SJSA1 (cell line): Measurements from ENCODE around the gene OR5K3. TPM values are rescaled to one million over a fixed set of nuclear protein-coding genes. Genes with fewer than 3 reads are reported as not detected.

Experiments
- DNase-seq, 2 experiments: peaks; one replicate each; pipeline ENCODE4 v3.0.0-alpha.2; 2015 to 2020; ENCODE audit warnings: low spot score in 2 of 2, low read depth in 1 of 2
- H3K27ac ChIP-seq: fragments of 250-450 bp; sonication (Bioruptor Pico); 2 replicates; pipeline ENCODE4 v1.5.1; 2020; ENCODE audit warnings: mild to moderate bottlenecking, moderate library complexity
- H3K27me3 ChIP-seq: fragments of 250-450 bp; sonication (Bioruptor Pico); replicated peaks from 2 replicates; pipeline ENCODE4 v1.5.1; 2020; ENCODE audit warnings: mild to moderate bottlenecking, moderate library complexity
- H3K36me3 ChIP-seq: fragments of 250-450 bp; sonication (Bioruptor Pico); 2 replicates; pipeline ENCODE4 v1.5.1; 2020; ENCODE audit warnings: mild to moderate bottlenecking
- H3K4me1 ChIP-seq: fragments of 250-450 bp; sonication (Bioruptor Pico); replicated peaks from 2 replicates; pipeline ENCODE4 v1.6.1; 2021; ENCODE audit warnings: mild to moderate bottlenecking
- H3K4me3 ChIP-seq: fragments of 250-450 bp; sonication (Bioruptor Pico); 2 replicates; pipeline ENCODE4 v1.5.1; 2020; ENCODE audit warnings: mild to moderate bottlenecking
- H3K9me3 ChIP-seq: fragments of 250-450 bp; sonication (Bioruptor Pico); replicated peaks from 2 replicates; pipeline ENCODE4 v1.5.1; 2020; ENCODE audit warnings: mild to moderate bottlenecking
- total RNA-seq: library from RNA; depleted of rRNA; stranded (reverse); fragments of >200 nt; shearing (Covaris generic); gene quantifications from 2 replicates; pipeline ENCODE4 v1.2.3, GENCODE V29; 2014; rRNA removed

OR5K3 gene
- not detected in 2 replicates for total RNA-seq

DNA sequence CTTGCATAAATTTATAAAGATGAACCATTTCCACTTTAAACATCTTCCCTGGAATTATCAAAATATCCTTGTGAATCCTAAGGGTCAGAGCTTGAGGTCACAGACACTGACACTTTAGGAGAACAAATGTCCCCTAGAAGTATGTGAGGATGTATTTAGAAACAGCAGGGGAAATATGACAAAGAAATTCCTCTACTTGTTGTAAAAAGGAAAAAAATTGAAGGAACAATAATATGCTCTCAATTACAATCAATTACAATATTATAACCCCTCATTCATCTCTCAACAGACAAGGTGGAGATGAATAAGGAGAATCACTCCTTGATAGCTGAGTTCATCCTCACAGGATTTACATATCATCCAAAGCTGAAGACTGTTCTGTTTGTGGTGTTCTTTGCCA is at the start of gene OR5K3:
TSS of gene OR5K3 (plus strand) at position 301 of the 400 bp plus-strand sequence. CDS start at position 301, 0 bp downstream.
- H3K4me3 ChIP-seq, result no peak within 1 kb of the TSS
- H3K4me1 ChIP-seq, result no peaks in the 10 kb centered on the region

DNA sequence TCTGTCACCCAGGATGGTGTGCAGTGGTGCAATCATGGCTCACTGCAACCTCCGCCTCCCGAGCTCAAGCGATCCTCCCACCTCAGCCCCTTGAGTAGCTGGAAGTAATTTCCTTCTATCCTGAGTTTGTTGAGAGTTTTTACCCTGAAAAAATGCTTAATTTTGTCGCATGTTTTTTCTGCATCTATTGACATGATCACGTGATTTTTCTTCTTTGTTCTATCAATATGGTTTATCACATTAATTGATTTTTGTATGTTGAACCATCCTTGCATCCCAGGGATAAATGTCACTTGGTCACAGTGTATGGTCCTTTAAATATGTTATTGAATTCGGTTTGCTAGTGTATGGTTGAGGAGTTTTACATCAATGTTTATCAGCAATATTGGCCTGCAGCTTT is 48.7 kb upstream of the OR5K3 start:
- Histone ChIP-seq H3K27me3 (peaks cover 12% of the 10 kb centered on the region; the same call in 1 of the 2 replicates), H3K4me3 (no peak overlapping the region), H3K9me3 (no peaks in the 10 kb centered on the region), H3K4me1 (no peaks in the 10 kb centered on the region), H3K27ac (no peak overlapping the region), H3K36me3 (no peaks in the 10 kb centered on the region)
- no peak for DNase-seq

More for the DNA sequence above, at the start of gene OR5K3:
- no peak for DNase-seq
- H3K9me3 ChIP-seq, result no peaks in the 10 kb centered on the region
- H3K27me3 ChIP-seq, result no peaks in the 10 kb centered on the region
- H3K36me3 ChIP-seq, result no peaks in the 10 kb centered on the region
- no peak within 1 kb of the TSS for H3K27ac ChIP-seq

DNA sequence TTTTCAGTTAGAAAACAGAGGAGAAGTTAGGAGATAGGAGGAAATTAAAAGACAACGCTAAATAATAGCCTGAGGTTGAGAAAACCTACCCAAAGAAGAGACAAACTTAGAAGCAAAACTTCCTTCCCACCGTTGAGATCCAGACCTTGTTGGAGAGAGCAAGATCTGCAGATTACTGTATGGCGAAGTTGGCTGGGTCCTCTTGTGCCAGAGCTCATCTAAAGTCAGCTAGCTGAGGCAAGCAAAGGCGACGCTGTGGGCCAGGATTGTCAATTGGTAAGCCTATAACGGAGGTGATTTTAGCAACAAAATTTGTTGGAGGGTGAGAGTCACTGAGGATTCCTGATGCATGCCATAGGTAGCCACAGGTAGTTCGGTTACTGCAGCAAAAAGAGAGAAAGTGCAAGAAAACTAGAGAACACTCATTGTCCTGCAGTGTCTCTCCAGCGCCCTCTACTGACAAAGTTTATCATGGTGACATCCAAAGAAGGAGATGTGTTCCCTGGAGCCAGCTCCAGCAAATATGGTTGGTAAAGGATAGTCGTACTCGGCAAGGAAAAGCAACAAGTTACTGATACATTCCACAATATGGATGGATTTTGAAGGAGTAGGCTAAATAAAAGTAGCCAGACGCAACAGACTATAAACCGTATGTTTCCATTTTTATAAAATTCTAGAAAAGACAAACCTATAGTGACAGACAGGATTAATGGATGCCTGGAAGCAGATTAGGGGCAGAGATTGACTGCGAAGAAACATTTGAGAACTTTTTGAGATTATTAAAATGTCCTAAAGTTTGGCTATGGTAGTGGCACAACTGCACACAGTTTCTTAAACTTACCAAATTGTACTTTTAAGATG is 46.6 kb upstream of the OR5K3 start:
- Histone ChIP-seq H3K27ac (no peak overlapping the region), H3K27me3 (peaks cover 1% of the 10 kb centered on the region; the same call in 1 of the 2 replicates), H3K9me3 (no peaks in the 10 kb centered on the region), H3K4me3 (no peak overlapping the region), H3K4me1 (no peaks in the 10 kb centered on the region), H3K36me3 (no peaks in the 10 kb centered on the region)
- DNase-seq, result peak in 1 of 2 experiments; percentile 21

GRCh38 chr3:98350082-98350481 is 40.4 kb upstream of the OR5K3 start:
- Histone ChIP-seq H3K9me3 (no peaks in the 10 kb centered on the region), H3K36me3 (no peaks in the 10 kb centered on the region), H3K27ac (no peak overlapping the region), H3K4me1 (no peaks in the 10 kb centered on the region), H3K4me3 (no peak overlapping the region), H3K27me3 (0 out of 2 replicates have a peak, but pooled peaks cover 9% of the 10 kb centered on the region)
- no peak for DNase-seq

DNA sequence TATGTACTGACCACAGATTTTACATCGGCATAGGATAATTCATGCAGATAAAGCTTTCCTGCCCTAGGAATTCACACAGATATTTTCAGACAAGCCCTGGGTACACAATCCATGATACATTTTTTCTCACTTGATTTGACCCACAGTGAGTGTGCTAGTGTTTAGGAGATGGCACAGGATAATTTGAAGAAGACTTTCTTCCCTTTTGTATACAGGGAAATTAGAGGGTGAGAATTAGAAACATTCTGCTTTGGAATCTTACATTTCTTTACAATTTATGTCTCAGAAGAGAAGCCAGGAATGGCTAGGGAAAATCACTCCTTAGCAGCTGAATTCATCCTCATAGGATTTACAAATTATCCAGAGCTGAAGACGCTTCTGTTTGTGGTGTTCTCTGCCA is 36.9 kb upstream of the OR5K3 start, which contains the start of gene OR5K4:
TSS of gene OR5K4 (plus strand) at position 301 of the 400 bp plus-strand sequence. CDS start at position 301, 0 bp downstream.
- Histone ChIP-seq H3K9me3 (no peaks in the 10 kb centered on the region), H3K27me3 (0 out of 2 replicates have a peak, but pooled peaks cover 9% of the 10 kb centered on the region), H3K27ac (no peak within 1 kb of the TSS), H3K4me3 (no peak within 1 kb of the TSS), H3K4me1 (no peaks in the 10 kb centered on the region), H3K36me3 (no peaks in the 10 kb centered on the region)
- DNase-seq, result no peak

DNA sequence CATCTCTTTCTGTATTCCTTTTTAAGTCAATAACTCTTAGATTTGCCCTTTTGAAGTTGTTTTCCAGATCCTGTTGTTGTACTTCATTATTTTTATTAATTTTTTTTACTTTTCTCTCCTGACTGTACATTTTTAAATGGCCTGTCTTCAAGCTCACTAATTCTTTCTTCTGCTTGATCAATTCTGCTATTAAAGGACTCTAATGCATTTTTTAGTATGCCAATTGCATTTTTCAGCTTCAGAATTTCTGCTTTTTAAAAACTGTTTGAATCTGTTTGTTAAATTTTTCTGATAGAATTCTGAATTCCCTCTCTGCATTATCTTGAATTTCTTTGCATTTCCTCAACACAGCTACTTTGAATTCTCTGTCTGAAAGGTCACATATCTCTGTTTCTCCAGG is 31.2 kb upstream of the OR5K3 start:
- Histone ChIP-seq H3K27me3 (no peaks in the 10 kb centered on the region), H3K27ac (no peak overlapping the region), H3K4me1 (no peaks in the 10 kb centered on the region), H3K4me3 (no peak overlapping the region), H3K9me3 (no peaks in the 10 kb centered on the region), H3K36me3 (no peaks in the 10 kb centered on the region)
- DNase-seq, result no peak

GRCh38 chr3:98359993-98360675 is 30.3 kb upstream of the OR5K3 start:
- no peaks in the 10 kb centered on the region for H3K9me3 ChIP-seq
- no peak for DNase-seq
- no peaks in the 10 kb centered on the region for H3K4me1 ChIP-seq
- H3K36me3 ChIP-seq, result no peaks in the 10 kb centered on the region
- no peak overlapping the region for H3K27ac ChIP-seq
- H3K4me3 ChIP-seq, result no peak overlapping the region
- no peaks in the 10 kb centered on the region for H3K27me3 ChIP-seq

DNA sequence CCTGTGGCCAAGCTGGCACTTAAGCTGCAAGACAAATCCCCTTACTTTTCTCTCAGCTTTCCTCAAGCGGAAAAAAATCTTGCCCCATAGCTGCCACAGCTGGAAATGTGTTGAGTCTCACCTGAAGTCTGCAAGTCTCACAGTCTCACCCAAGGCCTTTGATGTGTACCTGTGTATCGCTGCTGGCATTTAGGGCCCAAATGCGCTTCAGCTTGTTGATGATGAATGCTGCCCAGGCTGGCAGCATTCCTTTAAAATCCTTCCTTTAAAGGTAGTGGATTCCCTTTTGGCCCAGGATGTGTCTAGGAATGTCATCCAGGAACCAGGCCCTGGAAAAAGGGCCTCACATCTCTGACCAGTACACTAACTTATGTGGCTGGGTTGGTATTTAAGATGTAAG is 29.8 kb upstream of the OR5K3 start:
- Histone ChIP-seq H3K36me3 (no peaks in the 10 kb centered on the region), H3K27ac (no peak overlapping the region)
- no peak for DNase-seq

DNA sequence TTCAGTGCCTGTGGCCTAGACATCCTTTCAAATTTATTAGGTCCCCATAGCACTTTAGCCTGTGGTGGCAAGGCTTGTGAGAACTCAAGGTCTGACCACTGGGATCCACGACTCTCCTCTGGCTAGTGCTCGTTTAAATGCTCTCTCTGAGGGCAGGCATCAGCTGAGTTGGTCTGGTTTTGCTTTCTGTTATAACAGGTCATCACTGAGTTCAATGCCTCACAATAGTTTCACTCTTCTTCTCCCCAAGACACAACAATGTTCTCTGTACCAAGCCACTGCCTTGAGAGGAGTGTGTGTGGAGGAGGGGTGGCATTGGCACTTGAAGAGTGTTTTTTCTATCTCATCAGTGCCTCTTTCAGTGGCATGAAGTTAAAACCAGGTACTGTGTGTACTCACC is 29.2 kb upstream of the OR5K3 start:
- Histone ChIP-seq H3K4me3 (no peak overlapping the region), H3K9me3 (no peaks in the 10 kb centered on the region), H3K4me1 (no peaks in the 10 kb centered on the region), H3K36me3 (no peaks in the 10 kb centered on the region), H3K27ac (no peak overlapping the region), H3K27me3 (no peaks in the 10 kb centered on the region)
- no peak for DNase-seq

More for the DNA sequence above, 29.8 kb upstream of the OR5K3 start:
- H3K9me3 ChIP-seq, result no peaks in the 10 kb centered on the region
- no peak overlapping the region for H3K4me3 ChIP-seq
- H3K4me1 ChIP-seq, result no peaks in the 10 kb centered on the region
- no peaks in the 10 kb centered on the region for H3K27me3 ChIP-seq

DNA sequence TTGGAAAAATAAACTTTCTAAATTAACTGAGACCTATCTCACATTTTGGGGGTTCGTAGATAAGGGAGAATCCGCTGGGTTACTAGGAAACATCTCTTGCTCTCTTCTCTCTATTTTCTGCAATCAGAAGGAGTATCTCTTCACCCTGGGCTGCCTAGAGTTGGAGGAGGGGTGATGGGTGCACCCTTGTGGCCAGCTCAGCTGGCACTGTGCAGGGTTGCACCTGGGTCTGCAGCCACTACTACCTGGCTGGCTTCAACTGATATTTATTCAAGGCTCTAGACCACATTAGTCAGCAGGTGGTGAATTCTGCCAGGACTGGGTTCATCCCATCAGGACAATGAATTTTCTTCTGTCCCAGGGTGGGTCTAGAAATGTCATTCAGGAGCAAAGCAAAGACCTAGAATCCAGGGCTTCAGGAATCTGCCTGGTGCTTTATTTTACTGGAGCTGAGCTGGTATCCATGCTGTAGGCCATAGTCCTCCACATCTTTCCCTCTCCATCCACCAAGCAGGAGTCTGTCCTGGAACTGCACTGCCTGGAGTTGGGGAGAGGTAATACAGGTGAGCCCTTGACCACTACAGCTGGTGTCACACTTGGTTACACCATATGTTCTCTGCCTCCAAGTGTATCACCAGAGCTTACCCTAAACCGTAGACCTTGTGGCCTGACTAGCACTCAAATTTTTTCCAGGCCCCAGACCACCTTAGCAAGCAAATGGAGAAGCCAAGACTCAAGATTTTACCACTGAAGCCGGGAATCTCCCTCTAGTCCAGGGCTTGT is 22.8 kb upstream of the OR5K3 start:
- no peak overlapping the region for H3K27ac ChIP-seq
- no peaks in the 10 kb centered on the region for H3K36me3 ChIP-seq
- no peak for DNase-seq
- no peaks in the 10 kb centered on the region for H3K9me3 ChIP-seq
- no peaks in the 10 kb centered on the region; the same call in 1 of the 2 replicates for H3K27me3 ChIP-seq
- no peak overlapping the region for H3K4me3 ChIP-seq
- H3K4me1 ChIP-seq, result no peaks in the 10 kb centered on the region

GRCh38 chr3:98371186-98371585 is 19.3 kb upstream of the OR5K3 start:
- no peaks in the 10 kb centered on the region for H3K4me1 ChIP-seq
- no peak for DNase-seq
- H3K36me3 ChIP-seq, result no peaks in the 10 kb centered on the region
- no peaks in the 10 kb centered on the region; the same call in 1 of the 2 replicates for H3K27me3 ChIP-seq
- no peaks in the 10 kb centered on the region for H3K9me3 ChIP-seq
- no peak overlapping the region for H3K27ac ChIP-seq
- H3K4me3 ChIP-seq, result no peak overlapping the region

GRCh38 chr3:98371853-98372252 is 18.6 kb upstream of the OR5K3 start:
- H3K27ac ChIP-seq, result no peak overlapping the region
- no peaks in the 10 kb centered on the region; the same call in 1 of the 2 replicates for H3K27me3 ChIP-seq
- no peaks in the 10 kb centered on the region for H3K4me1 ChIP-seq
- no peaks in the 10 kb centered on the region for H3K36me3 ChIP-seq
- no peaks in the 10 kb centered on the region for H3K9me3 ChIP-seq
- no peak overlapping the region for H3K4me3 ChIP-seq
- no peak for DNase-seq

- Histone ChIP-seq H3K4me3 (no peak overlapping the region), H3K27me3 (no peaks in the 10 kb centered on the region; the same call in 1 of the 2 replicates), H3K9me3 (no peaks in the 10 kb centered on the region), H3K36me3 (no peaks in the 10 kb centered on the region), H3K27ac (no peak overlapping the region), H3K4me1 (no peaks in the 10 kb centered on the region)
- no peak for DNase-seq
These were observed 18.0 kb upstream of the OR5K3 start for GRCh38 chr3:98372445-98372844.
